Immature natural killer cell (primary cell): ENCODE results near the gene EGR4. TPM values are rescaled to one million over a fixed set of nuclear protein-coding genes. Genes with fewer than 3 reads are reported as not detected.

Source experiments
- DNase-seq, 3 donors: peaks; one replicate each; pipeline ENCODE4 v3.0.0; 2022; ENCODE audit warnings: mixed read lengths in 1 of 3
- H3K27ac Mint-ChIP-seq, 6 donors: one replicate each; pipeline ENCODE4 v1.8.0; 2020; ENCODE audit warnings: mixed read lengths in 6 of 6, mild to moderate bottlenecking in 5 of 6, inconsistent platforms in 4 of 6, moderate library complexity in 3 of 6
- H3K27me3 Mint-ChIP-seq, 3 donors: one replicate each; pipeline ENCODE4 v1.8.0; 2020 to 2021; ENCODE audit warnings: low read depth in 3 of 3, mild to moderate bottlenecking in 3 of 3, mixed read lengths in 3 of 3, moderate library complexity in 3 of 3, inconsistent platforms in 1 of 3
- H3K36me3 Mint-ChIP-seq, 3 donors: one replicate each; pipeline ENCODE4 v1.8.0; 2020; ENCODE audit warnings: mixed read lengths in 3 of 3, inconsistent platforms in 2 of 3, mild to moderate bottlenecking in 2 of 3
- H3K4me1 Mint-ChIP-seq, 2 donors: one replicate each; pipeline ENCODE4 v1.8.0; 2020; ENCODE audit warnings: inconsistent platforms in 2 of 2, mild to moderate bottlenecking in 2 of 2, mixed read lengths in 2 of 2, moderate library complexity in 1 of 2
- H3K4me3 Mint-ChIP-seq, 5 donors: one replicate each; pipeline ENCODE4 v1.8.0; 2020; ENCODE audit warnings: mild to moderate bottlenecking in 5 of 5, mixed read lengths in 5 of 5, inconsistent platforms in 3 of 5, moderate library complexity in 3 of 5
- H3K9me3 Mint-ChIP-seq, 6 donors: one replicate each; pipeline ENCODE4 v1.8.0; 2020; ENCODE audit warnings: mild to moderate bottlenecking in 6 of 6, mixed read lengths in 6 of 6, inconsistent platforms in 4 of 6, moderate library complexity in 3 of 6
- polyA plus RNA-seq, 3 donors: library from polyadenylated mRNA; unstranded; fragments of 300-500 nt; fragmentation: Illumina TruSeq; gene quantifications; one replicate each; pipeline ENCODE4 v1.2.3, GENCODE V29; 2021

The EGR4 gene
- polyA plus RNA-seq, result not detected

GRCh38 chr2:73293534-73294171 lies at the start of gene EGR4:
Gene EGR4, minus strand, starts transcription at chr2:73293548. Its CDS starts 231 bp downstream, at chr2:73293317.
- peak; percentile 86 to 90 (median 87) for DNase-seq
- H3K36me3 Mint-ChIP-seq, result no peaks in the 10 kb centered on the region
- peaks cover 20 to 43% (median 23%) of the 10 kb centered on the region in 3 donors for H3K27me3 Mint-ChIP-seq
- peaks cover 0 to 2% (median 0%) of the 10 kb centered on the region in 6 donors for H3K9me3 Mint-ChIP-seq
- H3K4me3 Mint-ChIP-seq, result peak within 1 kb of the TSS; percentile 65 to 76 (median 72)
- H3K4me1 Mint-ChIP-seq, result peaks cover 10 to 16% of the 10 kb centered on the region in 2 donors
- H3K27ac Mint-ChIP-seq, result peak within 1 kb of the TSS in 1 of 6 donors; percentile 46

GRCh38 chr2:73341039-73341438 lies 47.7 kb upstream of the EGR4 start:
- no peak overlapping the region for H3K27ac Mint-ChIP-seq
- DNase-seq, result no peak
- H3K27me3 Mint-ChIP-seq, result peaks cover 0 to 6% (median 4%) of the 10 kb centered on the region in 3 donors
- H3K36me3 Mint-ChIP-seq, result no peaks in the 10 kb centered on the region
- no peaks in the 10 kb centered on the region for H3K9me3 Mint-ChIP-seq
- H3K4me3 Mint-ChIP-seq, result no peak overlapping the region
- H3K4me1 Mint-ChIP-seq, result peaks cover 0 to 5% of the 10 kb centered on the region in 2 donors

GRCh38 chr2:73339201-73339600 lies 45.9 kb upstream of the EGR4 start:
- H3K4me3 Mint-ChIP-seq, result no peak overlapping the region
- H3K27ac Mint-ChIP-seq, result no peak overlapping the region
- H3K27me3 Mint-ChIP-seq, result peaks cover 2 to 4% (median 3%) of the 10 kb centered on the region in 3 donors
- H3K36me3 Mint-ChIP-seq, result peaks cover 0 to 3% (median 0%) of the 10 kb centered on the region in 3 donors
- DNase-seq, result no peak
- peaks cover 0 to 11% (median 5%) of the 10 kb centered on the region in 6 donors for H3K9me3 Mint-ChIP-seq
- H3K4me1 Mint-ChIP-seq, result peaks cover 0 to 5% of the 10 kb centered on the region in 2 donors

- no peak overlapping the region for H3K27ac Mint-ChIP-seq
- H3K36me3 Mint-ChIP-seq, result peaks cover 0 to 6% (median 3%) of the 10 kb centered on the region in 3 donors
- DNase-seq, result no peak
Observed at GRCh38 chr2:73337828-73338227, 44.5 kb upstream of the EGR4 start.

GRCh38 chr2:73334620-73335019 lies 41.3 kb upstream of the EGR4 start:
- H3K4me3 Mint-ChIP-seq, result no peak overlapping the region
- H3K9me3 Mint-ChIP-seq, result peaks cover 0 to 22% (median 7%) of the 10 kb centered on the region in 6 donors
- peaks cover 0 to 6% (median 3%) of the 10 kb centered on the region in 3 donors for H3K36me3 Mint-ChIP-seq
- DNase-seq, result no peak
- H3K27ac Mint-ChIP-seq, result no peak overlapping the region
- H3K27me3 Mint-ChIP-seq, result peaks cover 1 to 10% (median 4%) of the 10 kb centered on the region in 3 donors
- peaks cover 0 to 5% of the 10 kb centered on the region in 2 donors for H3K4me1 Mint-ChIP-seq

More at GRCh38 chr2:73337828-73338227, 44.5 kb upstream of the EGR4 start:
- Mint-ChIP-seq H3K27me3 (peaks cover 0 to 10% (median 4%) of the 10 kb centered on the region in 3 donors), H3K9me3 (peaks cover 0 to 22% (median 7%) of the 10 kb centered on the region in 6 donors), H3K4me3 (peak overlapping the region in 1 of 5 donors; percentile 12), H3K4me1 (peaks cover 0 to 5% of the 10 kb centered on the region in 2 donors)

GRCh38 chr2:73334045-73334444 lies 40.7 kb upstream of the EGR4 start:
- Mint-ChIP-seq H3K27me3 (peaks cover 1 to 10% (median 4%) of the 10 kb centered on the region in 3 donors), H3K27ac (no peak overlapping the region), H3K36me3 (peaks cover 0 to 6% (median 3%) of the 10 kb centered on the region in 3 donors), H3K4me1 (peaks cover 0 to 5% of the 10 kb centered on the region in 2 donors), H3K4me3 (no peak overlapping the region), H3K9me3 (peaks cover 0 to 22% (median 7%) of the 10 kb centered on the region in 6 donors)
- DNase-seq, result no peak

GRCh38 chr2:73333564-73333963 lies 40.2 kb upstream of the EGR4 start:
- peaks cover 1 to 10% (median 4%) of the 10 kb centered on the region in 3 donors for H3K27me3 Mint-ChIP-seq
- peaks cover 0 to 5% of the 10 kb centered on the region in 2 donors for H3K4me1 Mint-ChIP-seq
- peaks cover 0 to 22% (median 7%) of the 10 kb centered on the region in 6 donors for H3K9me3 Mint-ChIP-seq
- no peak overlapping the region for H3K27ac Mint-ChIP-seq
- H3K4me3 Mint-ChIP-seq, result no peak overlapping the region
- H3K36me3 Mint-ChIP-seq, result peaks cover 0 to 6% (median 3%) of the 10 kb centered on the region in 3 donors
- no peak for DNase-seq

GRCh38 chr2:73324126-73324725 lies 30.9 kb upstream of the EGR4 start:
- Mint-ChIP-seq H3K9me3 (no peaks in the 10 kb centered on the region), H3K4me1 (no peaks in the 10 kb centered on the region), H3K27me3 (peaks cover 2 to 12% (median 8%) of the 10 kb centered on the region in 3 donors), H3K36me3 (no peaks in the 10 kb centered on the region), H3K27ac (no peak overlapping the region), H3K4me3 (no peak overlapping the region)
- DNase-seq, result no peak

GRCh38 chr2:73323551-73323950 lies 30.2 kb upstream of the EGR4 start:
- Mint-ChIP-seq H3K27me3 (peaks cover 2 to 12% (median 8%) of the 10 kb centered on the region in 3 donors), H3K36me3 (no peaks in the 10 kb centered on the region), H3K4me3 (no peak overlapping the region), H3K4me1 (no peaks in the 10 kb centered on the region), H3K9me3 (no peaks in the 10 kb centered on the region), H3K27ac (no peak overlapping the region)
- no peak for DNase-seq

GRCh38 chr2:73314441-73314840 lies 21.1 kb upstream of the EGR4 start:
- Mint-ChIP-seq H3K4me3 (no peak overlapping the region), H3K36me3 (no peaks in the 10 kb centered on the region), H3K4me1 (no peaks in the 10 kb centered on the region), H3K27ac (no peak overlapping the region), H3K27me3 (peaks cover 2 to 13% (median 3%) of the 10 kb centered on the region in 3 donors), H3K9me3 (no peaks in the 10 kb centered on the region)
- no peak for DNase-seq

- Mint-ChIP-seq H3K9me3 (no peaks in the 10 kb centered on the region), H3K27ac (no peak overlapping the region), H3K4me3 (no peak overlapping the region), H3K36me3 (no peaks in the 10 kb centered on the region), H3K27me3 (peaks cover 4 to 7% (median 6%) of the 10 kb centered on the region in 3 donors), H3K4me1 (no peaks in the 10 kb centered on the region)
- no peak for DNase-seq
Observed at GRCh38 chr2:73307720-73308119, 14.4 kb upstream of the EGR4 start.

- no peak overlapping the region for H3K4me3 Mint-ChIP-seq
- no peak for DNase-seq
Observed at GRCh38 chr2:73301636-73302035, 8.3 kb upstream of the EGR4 start.

GRCh38 chr2:73300926-73301325 lies 7.6 kb upstream of the EGR4 start:
- no peak overlapping the region for H3K27ac Mint-ChIP-seq
- no peak for DNase-seq
- peaks cover 8 to 10% (median 9%) of the 10 kb centered on the region in 3 donors for H3K27me3 Mint-ChIP-seq
- peaks cover 0 to 4% (median 0%) of the 10 kb centered on the region in 6 donors for H3K9me3 Mint-ChIP-seq
- no peaks in the 10 kb centered on the region for H3K4me1 Mint-ChIP-seq
- H3K36me3 Mint-ChIP-seq, result no peaks in the 10 kb centered on the region
- no peak overlapping the region for H3K4me3 Mint-ChIP-seq

More at GRCh38 chr2:73301636-73302035, 8.3 kb upstream of the EGR4 start:
- Mint-ChIP-seq H3K4me1 (no peaks in the 10 kb centered on the region), H3K36me3 (no peaks in the 10 kb centered on the region), H3K9me3 (peaks cover 0 to 4% (median 0%) of the 10 kb centered on the region in 6 donors), H3K27ac (no peak overlapping the region), H3K27me3 (peaks cover 6 to 9% (median 7%) of the 10 kb centered on the region in 3 donors)

GRCh38 chr2:73297586-73297985 lies 4.2 kb upstream of the EGR4 start:
- no peak for DNase-seq
- Mint-ChIP-seq H3K36me3 (no peaks in the 10 kb centered on the region), H3K4me3 (no peak overlapping the region), H3K27me3 (peaks cover 15 to 20% (median 15%) of the 10 kb centered on the region in 3 donors), H3K9me3 (peaks cover 0 to 4% (median 0%) of the 10 kb centered on the region in 6 donors), H3K4me1 (peaks cover 0 to 7% of the 10 kb centered on the region in 2 donors), H3K27ac (no peak overlapping the region)
